Measurements from ENCODE around the gene PDGFB. TPM values are rescaled to one million over a fixed set of nuclear protein-coding genes. Genes with fewer than 3 reads are reported as not detected.

The PDGFB gene
- total and polyA plus RNA-seq, 2 of the 4 experiments (the other 2 are of a cell fraction): 0.07 TPM; not detected in 1

DNA sequence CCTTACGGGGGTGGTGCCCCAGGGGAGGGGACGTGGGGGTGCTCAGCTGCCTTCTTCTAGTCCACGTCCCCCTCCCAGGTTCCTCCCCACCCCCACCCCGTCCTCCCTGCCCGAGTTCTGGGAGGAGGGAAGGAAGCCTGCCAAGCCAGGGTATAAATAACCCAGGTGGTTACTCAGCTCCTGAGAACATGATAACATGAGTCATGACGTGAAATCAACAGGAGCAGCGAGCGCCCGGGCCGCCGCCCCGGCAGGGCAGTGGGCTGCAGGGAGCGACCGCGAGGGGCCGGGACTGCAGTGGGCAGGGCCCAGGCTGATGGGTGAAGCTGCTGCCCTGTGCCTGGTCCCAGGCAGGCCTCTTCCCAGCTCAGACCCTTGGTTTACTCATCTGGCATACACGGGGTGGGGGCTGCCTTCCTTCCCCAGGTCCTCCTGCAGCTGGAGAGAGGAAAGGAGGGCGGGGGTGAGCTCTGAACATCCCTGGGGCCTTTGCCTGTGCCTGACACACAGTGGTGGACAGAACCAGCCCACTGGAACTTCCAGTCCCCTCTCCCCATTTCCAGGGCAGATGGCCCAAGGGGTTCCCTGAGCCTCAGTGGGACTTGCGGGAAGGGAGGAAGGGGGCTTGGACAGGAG, 8.8 kb upstream of the PDGFB start:
- POLR2A ChIA-PET (ENCODE audit: unreplicated experiment): interaction anchor here (0.6 kb wide), 2 partner anchors 30 to 92 kb away, joined by 3 to 7 read pairs; no protein-coding TSS in a partner anchor
- peak overlapping the region; percentile 49 for H3K23ac ChIP-seq (ENCODE audit: low read depth, low read length)
- H3K27ac ChIP-seq (ENCODE audit: insufficient read depth, low read length): peak overlapping the region; percentile 57

More for the DNA sequence above, 8.8 kb upstream of the PDGFB start:
- peak overlapping the region; percentile 58 for H4K5ac ChIP-seq (ENCODE audit: low read depth, low read length)
- peak overlapping the region; percentile 99 for H2AK5ac ChIP-seq (ENCODE audit: low read depth, low read length)
- peak overlapping the region; percentile 9; the same call in 1 of the 2 replicates for H3K56ac ChIP-seq (ENCODE audit: extremely low read depth, insufficient read depth, low read length)
- no peaks in the 10 kb centered on the region for H3K36me3 ChIP-seq (ENCODE audit: control insufficient read depth, insufficient read depth, low read length)
- intact Hi-C loops (cut with micrococcal nuclease) (no loop called here), in situ Hi-C loops (cut with MboI; ENCODE audit: low sequenced_read_pairs) (no loop called here), dilution Hi-C loops (cut with HindIII; ENCODE audit: low sequenced_read_pairs, unreplicated experiment) (no loop called here)
- H3K9me1 ChIP-seq (ENCODE audit: insufficient read depth, low read length): peaks cover 28% of the 10 kb centered on the region
- no TSS peak for BruUV-seq (replicated peaks)
- H2BK15ac ChIP-seq (ENCODE audit: low read depth, low read length): peak overlapping the region; percentile 88; the same call in 2 of the 3 replicates
- H3K4me3 ChIP-seq (ENCODE audit: insufficient read depth, low read depth, low read length): no peak overlapping the region
- ATAC-seq (ENCODE audit: low read depth) (peak; percentile 68), DNase-seq (peak; percentile 89)
- H2AFZ ChIP-seq (replicated peaks; ENCODE audit: low read length, poor library complexity): peak overlapping the region; percentile 82
- H4K91ac ChIP-seq (ENCODE audit: insufficient read depth, low read depth, low read length): peak overlapping the region; percentile 92
- H2BK5ac ChIP-seq (ENCODE audit: low read depth, low read length, poor library complexity, severe bottlenecking): peak overlapping the region; percentile 69
- H3K79me1 ChIP-seq (ENCODE audit: low read depth in 1 of 2, low read length in 2 of 2): peaks cover 0 to 18% of the 10 kb centered on the region in 2 experiments; a peak in 1 of 4 replicates
- peak overlapping the region; percentile 94 for H2BK20ac ChIP-seq (ENCODE audit: low read depth, low read length)
- peak overlapping the region; percentile 29; the same call in 1 of the 2 replicates for H3K18ac ChIP-seq (ENCODE audit: low read depth, low read length)
- CTCF ChIA-PET: no interaction called here
- H3K4me1 ChIP-seq (ENCODE audit: control insufficient read depth, insufficient read depth, low read length): peaks cover 40% of the 10 kb centered on the region
- peak overlapping the region; percentile 47; the same call in 1 of the 2 replicates for H3K4me2 ChIP-seq (ENCODE audit: low read depth, low read length)
- peak overlapping the region; percentile 12; the same call in 1 of the 2 replicates for H3K9ac ChIP-seq (ENCODE audit: low read depth, low read length)
- no peaks in the 10 kb centered on the region for H3K27me3 ChIP-seq (ENCODE audit: control insufficient read depth, insufficient read depth, low read length)
- H2AK9ac ChIP-seq (replicated peaks; ENCODE audit: low read depth, low read length, poor library complexity): peak overlapping the region; percentile 63
- WGBS, 2 experiments (ENCODE audit: extremely low coverage in 2 of 2, insufficient read length in 1 of 2): 0% methylated on average over 6 of the region's 19 CpGs; no CpG with 5 or more reads in 1 of the 2 experiments
- H2BK120ac ChIP-seq (ENCODE audit: low read depth, low read length): peak overlapping the region; percentile 98
- peak overlapping the region; percentile 93 for H3K14ac ChIP-seq (replicated peaks; ENCODE audit: low read depth, low read length)
- peak overlapping the region; percentile 97 for H3K4ac ChIP-seq (ENCODE audit: low read depth, low read length)
- H3K9me3 ChIP-seq (ENCODE audit: control insufficient read depth, insufficient read depth, low read length): no peaks in the 10 kb centered on the region
- H4K8ac ChIP-seq (ENCODE audit: low read depth in 2 of 2, low read length in 2 of 2): peak overlapping the region; percentile 34 to 91; a peak in 3 of 4 replicates
- no peaks in the 10 kb centered on the region for H4K20me1 ChIP-seq (ENCODE audit: insufficient read depth, low read length)
- TF ChIP-seq CEBPB (IDR thresholded peaks at IDR 0.05; ENCODE audit: low read depth, low read length): 0 out of 2 replicates have a peak, but pooled peaks have one; percentile 10
- TF ChIP-seq, protein P1, sequence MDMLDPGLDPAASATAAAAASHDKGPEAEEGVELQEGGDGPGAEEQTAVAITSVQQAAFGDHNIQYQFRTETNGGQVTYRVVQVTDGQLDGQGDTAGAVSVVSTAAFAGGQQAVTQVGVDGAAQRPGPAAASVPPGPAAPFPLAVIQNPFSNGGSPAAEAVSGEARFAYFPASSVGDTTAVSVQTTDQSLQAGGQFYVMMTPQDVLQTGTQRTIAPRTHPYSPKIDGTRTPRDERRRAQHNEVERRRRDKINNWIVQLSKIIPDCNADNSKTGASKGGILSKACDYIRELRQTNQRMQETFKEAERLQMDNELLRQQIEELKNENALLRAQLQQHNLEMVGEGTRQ (IDR thresholded peaks at IDR 0.05; ENCODE audit: low read depth, low read length): no peak
- TF ChIP-seq MAZ (IDR thresholded peaks at IDR 0.05; ENCODE audit: borderline replicate concordance, low read depth, low read length): peak; percentile 25; the same call in 1 of the 2 replicates
- TF ChIP-seq NFE2L2 (IDR thresholded peaks at IDR 0.05; ENCODE audit: low read depth, low read length): no peak
- TF ChIP-seq CHD1 (IDR thresholded peaks at IDR 0.05; ENCODE audit: low read depth, low read length): no peak
- no peak for TF ChIP-seq MAFK (IDR thresholded peaks at IDR 0.05; ENCODE audit: low read depth, low read length)
- TF ChIP-seq BHLHE40 (IDR thresholded peaks at IDR 0.05; ENCODE audit: low read depth, low read length): peak; percentile 19; the same call in 1 of the 2 replicates
- TF ChIP-seq MXI1 (IDR thresholded peaks at IDR 0.05; ENCODE audit: borderline replicate concordance, low read depth, low read length): no peak
- no peak for TF ChIP-seq RFX5 (IDR thresholded peaks at IDR 0.05; ENCODE audit: low read depth, low read length)
- no peak for TF ChIP-seq SMC3 (IDR thresholded peaks at IDR 0.05; ENCODE audit: low read depth, low read length)
- TF ChIP-seq, protein P2, sequence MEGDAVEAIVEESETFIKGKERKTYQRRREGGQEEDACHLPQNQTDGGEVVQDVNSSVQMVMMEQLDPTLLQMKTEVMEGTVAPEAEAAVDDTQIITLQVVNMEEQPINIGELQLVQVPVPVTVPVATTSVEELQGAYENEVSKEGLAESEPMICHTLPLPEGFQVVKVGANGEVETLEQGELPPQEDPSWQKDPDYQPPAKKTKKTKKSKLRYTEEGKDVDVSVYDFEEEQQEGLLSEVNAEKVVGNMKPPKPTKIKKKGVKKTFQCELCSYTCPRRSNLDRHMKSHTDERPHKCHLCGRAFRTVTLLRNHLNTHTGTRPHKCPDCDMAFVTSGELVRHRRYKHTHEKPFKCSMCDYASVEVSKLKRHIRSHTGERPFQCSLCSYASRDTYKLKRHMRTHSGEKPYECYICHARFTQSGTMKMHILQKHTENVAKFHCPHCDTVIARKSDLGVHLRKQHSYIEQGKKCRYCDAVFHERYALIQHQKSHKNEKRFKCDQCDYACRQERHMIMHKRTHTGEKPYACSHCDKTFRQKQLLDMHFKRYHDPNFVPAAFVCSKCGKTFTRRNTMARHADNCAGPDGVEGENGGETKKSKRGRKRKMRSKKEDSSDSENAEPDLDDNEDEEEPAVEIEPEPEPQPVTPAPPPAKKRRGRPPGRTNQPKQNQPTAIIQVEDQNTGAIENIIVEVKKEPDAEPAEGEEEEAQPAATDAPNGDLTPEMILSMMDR (conservative IDR thresholded peaks at IDR 0.05; ENCODE audit: low read depth, low read length): peak; percentile 11; the same call in 1 of the 2 replicates
- peak; percentile 79 for TF ChIP-seq FOS (IDR thresholded peaks at IDR 0.05; ENCODE audit: low read depth, low read length)
- TF ChIP-seq RAD21 (IDR thresholded peaks at IDR 0.05; ENCODE audit: low read length): no peak; the same call in 1 of the 2 replicates

Data from IMR-90 (cell line).